Measurements from ENCODE around the gene SEL1L3. TPM values are rescaled to one million over a fixed set of nuclear protein-coding genes. Genes with fewer than 3 reads are reported as not detected.

SEL1L3 gene
- polyA plus RNA-seq, 3 donors = 18.2 to 23.2 (median 21.9) TPM

GRCh38 chr4:25857851-25858400, 4.9 kb downstream of the SEL1L3 start:
- no peak for DNase-seq

DNA sequence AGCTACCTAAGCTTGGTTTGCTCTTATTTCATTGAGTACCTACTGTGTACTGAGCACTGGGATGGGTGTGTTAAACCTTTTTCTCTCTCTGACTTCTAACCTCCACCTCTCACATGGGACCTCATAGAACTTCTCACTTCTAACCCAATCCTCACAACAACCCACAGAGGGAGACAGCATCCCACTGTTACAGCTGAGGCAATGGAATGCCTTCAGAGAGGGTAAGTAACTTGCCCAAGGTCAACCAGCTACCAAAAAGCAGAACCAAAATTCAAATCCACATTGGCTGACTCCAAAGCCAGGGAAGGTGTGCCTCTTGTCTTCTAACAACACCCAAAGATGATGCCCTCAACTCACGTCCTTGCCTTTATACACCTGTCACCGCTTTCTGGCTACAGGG, 5.4 kb downstream of the SEL1L3 start:
- DNase-seq = no peak

DNA sequence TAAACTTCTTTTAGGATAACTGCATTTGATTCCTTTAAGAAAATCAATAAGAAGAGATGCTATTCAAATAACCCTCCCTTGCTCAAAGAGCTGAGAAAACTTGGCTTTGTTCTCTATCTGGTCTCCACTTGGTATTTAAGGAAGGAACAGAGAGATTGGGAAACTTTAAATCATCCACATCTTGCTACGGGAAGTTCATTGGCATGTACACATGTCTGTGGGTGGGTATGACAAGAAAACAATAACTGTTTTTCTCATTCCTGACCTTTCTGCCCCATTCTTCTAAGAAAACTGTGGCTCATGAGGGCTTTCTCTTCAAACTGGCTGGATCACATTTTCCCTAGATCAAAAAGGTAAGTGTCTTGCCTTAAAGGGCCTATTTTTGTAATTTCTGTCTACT, 6.0 kb downstream of the SEL1L3 start:
- DNase-seq = no peak

GRCh38 chr4:25852103-25852502, 10.7 kb downstream of the SEL1L3 start:
- no peak for DNase-seq

DNA sequence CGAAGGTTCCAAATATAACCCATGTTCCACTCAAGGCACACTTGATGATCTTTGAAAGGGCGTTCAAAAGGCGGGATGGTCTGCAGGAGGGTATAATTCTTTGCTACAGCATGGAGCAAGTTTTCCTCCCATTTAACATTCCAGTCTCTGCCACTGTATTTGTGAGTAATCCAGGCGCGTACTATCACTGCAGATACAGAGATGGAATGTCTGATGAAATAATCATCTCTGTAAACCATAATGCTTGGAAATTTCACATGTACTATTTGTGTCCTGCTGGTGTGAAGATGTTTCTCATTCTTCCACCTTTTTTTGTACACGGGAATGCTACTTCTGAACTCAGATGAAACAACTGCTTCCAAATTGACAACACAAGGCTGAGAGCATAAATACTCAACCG, 15.5 kb downstream of the SEL1L3 start:
- no peak for DNase-seq

DNA sequence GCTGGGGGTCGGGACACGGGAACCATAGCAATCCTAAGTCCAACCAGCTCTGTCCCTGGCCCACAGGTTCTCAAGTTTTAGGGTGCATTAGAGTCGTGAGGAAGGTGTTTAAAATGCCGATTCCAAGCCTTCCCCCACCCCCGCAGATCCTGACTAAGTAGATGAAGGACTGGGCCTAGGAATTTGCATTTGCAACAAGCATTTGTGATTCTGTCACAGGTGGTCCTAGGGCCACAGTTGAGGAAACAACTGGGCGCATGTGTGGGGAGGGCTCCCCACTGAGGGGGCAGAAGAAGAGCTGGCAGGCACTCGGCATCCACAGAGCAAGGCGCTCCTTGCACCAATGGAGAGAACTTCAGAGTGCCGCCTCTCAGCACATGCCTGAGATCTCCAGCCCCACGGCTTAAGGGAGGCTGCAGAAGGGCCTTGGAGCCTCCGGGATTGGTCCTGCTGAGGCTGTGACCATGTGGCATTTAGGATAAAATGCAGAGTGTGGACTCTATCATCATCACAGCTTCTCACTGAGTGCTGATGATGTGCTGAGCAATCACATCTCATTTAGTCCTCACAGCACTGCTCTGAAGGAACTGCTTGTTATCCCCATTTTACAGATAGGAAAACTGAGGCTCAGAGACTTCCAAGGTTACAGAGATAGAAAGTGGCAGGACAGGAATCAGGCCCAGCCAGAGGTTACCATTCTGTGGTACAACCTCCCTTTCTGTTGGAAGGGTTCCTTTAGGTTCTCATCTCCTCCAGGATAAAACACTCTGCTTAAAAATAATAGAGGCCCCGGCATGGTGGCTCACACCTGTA, 16.7 kb downstream of the SEL1L3 start:
- no peak for DNase-seq

GRCh38 chr4:25844961-25845712, 17.7 kb downstream of the SEL1L3 start:
- no peak for DNase-seq

GRCh38 chr4:25843340-25844097, 19.3 kb downstream of the SEL1L3 start:
- no peak for DNase-seq

- no peak for DNase-seq
Observed at GRCh38 chr4:25842229-25842845, 20.5 kb downstream of the SEL1L3 start.

GRCh38 chr4:25839687-25840086, 23.1 kb downstream of the SEL1L3 start:
- no peak for DNase-seq

DNA sequence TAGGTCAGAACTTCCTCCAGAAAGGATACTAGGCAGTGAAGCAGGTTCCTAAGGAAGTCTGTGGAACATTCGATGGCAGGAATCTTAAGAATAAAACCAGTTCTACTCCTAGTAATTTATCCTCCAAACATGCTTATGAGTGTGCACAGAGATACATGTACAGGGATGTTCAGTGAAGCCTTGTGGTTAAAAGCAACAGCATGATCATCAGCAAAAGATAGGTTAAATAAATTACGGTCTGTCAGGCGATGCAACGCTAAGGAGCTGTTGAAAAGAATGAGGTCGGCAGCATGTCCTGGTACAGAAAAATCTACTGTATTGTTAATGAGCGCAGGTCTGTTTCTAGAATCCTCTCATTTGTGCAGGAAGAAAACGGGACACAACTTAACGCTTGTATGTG, 23.6 kb downstream of the SEL1L3 start:
- DNase-seq = no peak

GRCh38 chr4:25838526-25838925, 24.3 kb downstream of the SEL1L3 start:
- DNase-seq = no peak

- no peak for DNase-seq
Observed at GRCh38 chr4:25837107-25837506, 25.7 kb downstream of the SEL1L3 start.

DNA sequence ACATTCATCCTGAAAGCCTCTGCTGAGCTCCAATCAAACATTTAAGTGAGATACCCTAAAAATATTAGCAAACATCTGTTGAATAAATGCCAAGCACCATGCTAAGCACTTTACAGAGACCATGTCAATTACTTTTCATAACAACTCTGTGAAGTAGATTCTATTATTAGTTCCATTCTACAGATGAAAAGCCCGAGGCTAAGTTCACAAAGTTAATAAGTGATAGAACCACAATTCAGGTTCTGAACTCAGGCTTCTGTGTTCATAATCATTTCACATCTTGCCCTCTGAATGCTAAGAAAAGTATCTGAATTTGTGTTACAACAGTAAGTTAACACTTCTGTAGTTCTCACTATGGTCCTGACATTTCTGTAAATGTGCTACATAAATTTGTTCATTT, 27.4 kb downstream of the SEL1L3 start:
- no peak for DNase-seq

DNA sequence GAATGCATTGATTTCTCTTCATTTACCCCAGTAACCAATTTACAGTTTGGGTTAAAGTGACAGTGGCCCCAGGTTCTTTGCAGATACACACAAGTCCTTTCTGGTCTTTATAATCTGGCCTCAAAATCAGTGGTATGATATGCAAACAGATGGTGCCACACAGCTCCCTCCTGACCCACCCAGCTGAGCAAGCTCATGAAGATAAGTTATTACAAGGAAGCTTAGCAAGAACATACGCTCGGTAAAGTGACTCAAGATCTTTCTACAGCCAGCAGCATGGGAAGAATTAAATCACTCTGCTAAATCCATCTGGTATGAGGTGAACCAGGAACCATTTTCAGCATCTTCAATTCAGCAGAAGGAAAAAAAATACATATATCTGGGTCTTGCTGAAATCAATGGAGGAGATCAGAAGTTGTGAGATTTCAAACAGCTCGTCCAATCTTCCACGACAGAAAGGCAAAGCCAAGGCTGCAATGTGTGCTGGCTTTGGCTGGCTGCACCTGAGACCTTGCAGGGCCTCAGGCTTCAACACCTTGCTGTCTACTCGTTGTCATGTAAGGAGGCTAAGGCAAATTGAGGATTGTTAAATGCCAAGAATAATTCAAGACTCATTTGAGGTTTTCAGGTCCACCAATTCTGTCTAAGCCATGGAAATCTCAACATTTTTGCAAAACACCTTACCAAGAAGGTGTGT, 28.2 kb downstream of the SEL1L3 start:
- no peak for DNase-seq

DNA sequence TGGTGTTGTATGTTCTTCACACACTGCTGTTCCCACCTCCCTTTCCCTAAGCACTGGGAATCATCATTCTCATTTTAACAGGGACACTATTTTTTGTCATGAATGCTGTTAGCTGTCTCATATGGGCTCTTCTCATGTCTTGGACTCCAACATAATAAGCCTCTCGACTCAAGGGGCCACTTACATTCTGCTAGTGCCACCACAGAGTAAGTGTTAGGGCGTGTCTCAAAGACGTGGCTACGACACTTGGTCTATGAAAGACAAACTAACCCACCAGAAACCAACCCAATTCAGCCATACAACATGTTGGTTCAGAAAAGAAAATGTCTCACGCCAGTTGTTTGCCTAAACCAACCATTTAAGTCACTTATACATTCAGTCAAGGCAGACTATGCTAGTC, 32.2 kb downstream of the SEL1L3 start:
- no peak for DNase-seq

GRCh38 chr4:25827897-25828296, 34.9 kb downstream of the SEL1L3 start:
- no peak for DNase-seq

GRCh38 chr4:25827373-25827772, 35.4 kb downstream of the SEL1L3 start:
- DNase-seq = no peak

DNA sequence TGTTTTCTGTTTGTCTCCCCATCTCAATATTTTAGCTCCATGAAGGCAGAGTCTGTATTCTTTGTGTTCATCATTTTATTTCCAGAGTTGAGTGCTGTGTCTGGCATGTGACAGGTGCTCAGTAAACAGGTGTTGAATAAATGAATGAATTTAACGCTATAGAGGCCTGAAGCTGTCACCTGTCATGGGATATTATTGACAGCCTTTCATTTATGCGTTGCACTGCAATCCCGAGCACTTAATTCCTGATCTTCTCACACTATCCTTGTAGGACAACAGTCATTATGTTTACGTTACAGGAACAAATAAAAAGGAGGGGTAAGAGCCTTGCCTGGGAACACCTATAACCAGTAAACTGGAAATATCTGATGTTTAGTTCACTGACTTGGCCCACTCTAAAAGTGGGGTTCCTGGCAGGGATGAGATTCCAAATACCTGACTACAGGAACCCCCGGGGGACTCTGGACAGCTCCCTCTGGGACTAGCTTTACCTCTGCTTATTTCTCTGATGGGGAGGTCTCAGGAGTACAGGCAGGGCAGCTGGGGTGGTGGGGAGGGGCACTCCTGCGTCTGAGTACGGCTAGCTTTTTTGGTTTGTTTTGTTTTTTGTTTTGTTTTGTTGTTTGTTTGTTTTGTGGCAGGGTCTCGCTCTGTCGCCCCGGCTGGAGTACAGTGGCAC, 36.6 kb downstream of the SEL1L3 start:
- DNase-seq = no peak

- DNase-seq = no peak
Observed at GRCh38 chr4:25823632-25824031, 39.2 kb downstream of the SEL1L3 start.

DNA sequence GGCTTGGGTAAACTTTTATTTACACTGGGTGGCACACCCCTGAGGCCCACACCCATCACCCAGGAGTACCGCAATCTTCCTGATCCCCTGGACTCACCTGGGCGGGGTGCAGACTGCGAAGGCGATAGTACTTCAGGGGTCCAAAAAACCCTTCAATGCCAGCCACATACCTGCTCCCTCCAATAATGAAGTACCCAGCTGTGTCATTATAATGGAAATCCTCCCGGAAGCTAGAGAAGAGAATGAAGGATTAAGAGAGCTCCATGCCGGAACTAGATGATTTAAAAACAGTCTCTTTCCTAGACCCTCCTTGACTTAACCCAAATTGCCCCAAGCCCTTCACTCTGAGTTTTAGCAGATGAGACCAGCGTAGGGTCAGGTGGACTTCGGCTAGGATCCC, 40.9 kb downstream of the SEL1L3 start:
- DNase-seq = no peak

All from renal pelvis (tissue), 4 donors.